Thymus (tissue), 11 donors: ENCODE data around the gene SPRED2. TPM values are rescaled to one million over a fixed set of nuclear protein-coding genes. Genes with fewer than 3 reads are reported as not detected.
A peak's percentile ranks its signal among the peaks of the same experiment; 100 is the strongest.

Experiments
- DNase-seq, 9 donors: peaks; one replicate each; pipeline ENCODE4 v3.0.0-alpha.2; 2013; ENCODE audit warnings: low spot score in 9 of 9, low read depth in 6 of 9, missing footprints in 1 of 9
- H3K27ac ChIP-seq, 2 donors: one replicate each; pipeline ENCODE4 v1.5.1; 2013; ENCODE audit warnings: control low read depth in 1 of 2, low read depth in 1 of 2, low read length in 1 of 2, mild to moderate bottlenecking in 1 of 2, moderate library complexity in 1 of 2
- H3K27me3 ChIP-seq, 2 donors: one replicate each; pipeline ENCODE4 v1.5.1; 2013; ENCODE audit warnings: low read length in 1 of 2; ENCODE audit not compliant: control insufficient read depth in 2 of 2, insufficient read depth in 1 of 2
- H3K36me3 ChIP-seq, 2 donors: one replicate each; pipeline ENCODE4 v1.5.1; 2013; ENCODE audit warnings: low read length in 1 of 2, mild to moderate bottlenecking in 1 of 2, moderate library complexity in 1 of 2; ENCODE audit not compliant: control insufficient read depth in 2 of 2, insufficient read depth in 2 of 2
- H3K4me1 ChIP-seq, 2 donors: one replicate each; pipeline ENCODE4 v1.5.1; 2013; ENCODE audit warnings: low read length in 2 of 2; ENCODE audit not compliant: control insufficient read depth in 2 of 2, insufficient read depth in 2 of 2
- H3K4me3 ChIP-seq, 2 donors: one replicate each; pipeline ENCODE4 v1.5.1; 2013; ENCODE audit warnings: low read length in 2 of 2, control low read depth in 1 of 2, mild to moderate bottlenecking in 1 of 2
- H3K9me3 ChIP-seq, 2 donors: one replicate each; pipeline ENCODE4 v1.5.1; 2013; ENCODE audit warnings: low read length in 1 of 2, mild to moderate bottlenecking in 1 of 2; ENCODE audit not compliant: control insufficient read depth in 2 of 2, insufficient read depth in 1 of 2
- WGBS: extraction: QIAGEN DNeasy Blood & Tissue Kit; methylation state at CpG from one replicate; pipeline ENCODE4 v1.1.7; 2013; 5-methylcytosine and 5-hydroxymethylcytosine counted together
- polyA plus RNA-seq: library from polyadenylated mRNA; stranded (reverse); fragments of 200-250 nt; gene quantifications from one replicate; pipeline ENCODE4 v1.2.3, GENCODE V29; 2013
- total RNA-seq: library from RNA; stranded (reverse); fragments of 120-200 nt; gene quantifications from one replicate; pipeline ENCODE4 v1.2.4, GENCODE V29; 2013
- donor health status: healthy.

Gene SPRED2
- total and polyA plus RNA-seq, 2 donors: 7.9 to 17.0 TPM

DNA sequence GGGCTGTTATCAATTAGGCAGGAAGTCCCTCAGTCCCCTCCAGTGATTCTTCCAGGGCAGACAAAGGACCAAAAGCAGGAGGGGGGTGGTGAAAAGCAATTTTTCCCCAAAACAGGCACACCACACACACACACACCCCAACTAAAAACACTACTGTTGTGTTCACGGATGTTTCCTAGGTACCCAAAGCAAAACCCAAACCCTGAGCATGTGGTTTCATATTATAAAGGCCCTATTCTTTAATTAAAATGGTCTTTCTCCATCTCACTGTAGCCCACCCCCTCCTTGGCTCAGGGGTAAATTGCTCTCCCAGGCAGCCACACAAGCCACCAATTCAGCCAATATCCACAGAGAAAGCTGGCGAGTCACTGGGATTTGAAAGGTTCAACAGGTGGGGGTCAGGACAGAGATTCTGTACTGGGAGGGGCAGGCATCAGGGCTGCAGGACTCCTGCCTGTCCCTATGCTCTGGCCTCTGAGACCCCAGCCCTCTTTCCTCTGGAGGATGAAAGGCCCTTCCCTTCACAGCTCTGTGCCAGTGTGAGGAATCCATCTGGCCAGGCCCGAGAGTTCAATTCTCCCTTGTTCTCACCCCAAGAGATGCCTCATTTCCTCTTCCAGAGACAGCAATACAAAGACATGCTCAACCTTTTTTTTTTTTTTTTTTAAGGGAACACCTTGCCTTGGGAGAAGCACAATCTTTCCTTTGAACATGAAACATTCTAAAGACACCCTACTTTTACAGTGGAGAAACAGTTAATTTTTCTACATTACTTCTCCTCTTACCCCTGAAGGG is 43.6 kb downstream of the SPRED2 start:
- DNase-seq: no peak
- no peak overlapping the region for H3K4me3 ChIP-seq
- no peaks in the 10 kb centered on the region for H3K36me3 ChIP-seq
- peak overlapping the region; percentile 33 to 84 for H3K27ac ChIP-seq
- H3K27me3 ChIP-seq: no peaks in the 10 kb centered on the region
- 62% methylated on average over 3 of the region's 3 CpGs for WGBS
- H3K9me3 ChIP-seq: peaks cover 0 to 3% of the 10 kb centered on the region in 2 donors
- peaks cover 39 to 70% of the 10 kb centered on the region in 2 donors for H3K4me1 ChIP-seq

DNA sequence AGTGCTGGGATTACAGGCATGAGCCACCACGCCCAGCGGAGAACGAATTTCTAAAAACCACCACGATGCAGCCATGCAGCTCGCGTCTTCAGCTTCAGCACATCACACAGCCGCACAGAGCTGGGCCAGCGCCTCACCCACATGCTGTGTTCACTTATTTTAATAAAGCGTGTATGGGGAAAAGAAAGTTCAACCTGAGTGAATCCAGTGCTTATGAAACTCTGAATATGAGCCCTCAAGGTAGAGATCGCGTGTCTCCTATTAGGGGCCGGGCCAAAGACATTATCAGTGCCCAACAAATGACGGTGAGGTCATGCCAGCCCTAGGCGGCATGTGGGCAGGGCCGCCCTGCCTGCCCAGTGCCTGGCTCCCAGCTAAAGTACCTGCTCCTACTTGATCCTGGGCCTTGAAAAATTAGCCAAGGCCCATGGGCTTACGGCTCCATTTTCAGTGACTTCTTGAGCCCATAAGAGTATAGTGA is 44.3 kb downstream of the SPRED2 start:
- Histone ChIP-seq H3K9me3 (peaks cover 0 to 3% of the 10 kb centered on the region in 2 donors), H3K36me3 (no peaks in the 10 kb centered on the region), H3K27ac (peak overlapping the region; percentile 31 to 84), H3K27me3 (no peaks in the 10 kb centered on the region), H3K4me3 (no peak overlapping the region), H3K4me1 (peaks cover 46 to 74% of the 10 kb centered on the region in 2 donors)
- WGBS: 95% methylated on average over 16 of the region's 16 CpGs
- DNase-seq: no peak

DNA sequence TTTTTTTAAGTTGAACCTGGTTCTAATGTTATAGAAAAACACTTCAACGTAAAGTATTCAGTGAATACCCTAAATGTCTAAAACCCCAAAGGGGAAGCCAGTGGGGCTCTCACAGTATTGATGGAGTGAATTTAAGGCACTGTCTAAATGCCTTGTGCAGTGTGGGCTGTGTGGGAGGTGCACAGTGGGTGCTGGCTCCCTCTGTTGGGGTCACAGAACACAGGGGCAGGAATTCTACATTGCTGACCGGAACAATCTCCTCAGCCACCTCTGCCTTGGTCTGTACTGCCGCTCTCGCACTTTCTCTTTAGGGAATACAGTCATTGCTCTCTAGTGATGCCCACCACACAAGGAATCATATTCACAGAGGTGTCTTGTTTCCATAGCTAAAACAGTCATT is 45.4 kb downstream of the SPRED2 start:
- 97% methylated on average over 4 of the region's 4 CpGs for WGBS
- Histone ChIP-seq H3K27ac (peak overlapping the region in 1 of 2 donors; percentile 52), H3K9me3 (peaks cover 0 to 3% of the 10 kb centered on the region in 2 donors), H3K4me3 (no peak overlapping the region), H3K4me1 (peaks cover 51 to 82% of the 10 kb centered on the region in 2 donors), H3K27me3 (no peaks in the 10 kb centered on the region), H3K36me3 (peaks cover 0 to 1% of the 10 kb centered on the region in 2 donors)
- DNase-seq: no peak

DNA sequence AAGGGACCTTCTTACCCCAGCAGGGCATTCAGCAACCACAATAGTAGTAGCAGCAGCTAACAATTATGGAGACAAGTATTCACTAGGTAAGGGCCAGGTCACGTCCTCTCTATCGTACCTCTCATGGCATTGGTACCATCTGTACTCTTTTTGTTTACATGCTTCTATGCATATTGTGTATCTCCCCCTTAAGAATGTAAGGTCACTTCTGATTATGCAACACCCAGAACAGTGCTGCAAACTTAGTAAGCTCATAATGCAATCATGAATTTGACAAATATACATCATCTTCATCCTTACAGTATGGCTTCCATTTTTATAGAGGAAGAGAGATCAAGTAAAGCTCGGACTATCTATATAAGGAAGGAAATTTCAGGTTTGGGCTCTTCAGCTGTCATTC is 46.1 kb downstream of the SPRED2 start:
- no peaks in the 10 kb centered on the region for H3K27me3 ChIP-seq
- H3K36me3 ChIP-seq: peaks cover 0 to 8% of the 10 kb centered on the region in 2 donors
- H3K4me1 ChIP-seq: peaks cover 57 to 88% of the 10 kb centered on the region in 2 donors
- no peak for DNase-seq
- 92% methylated on average over 3 of the region's 3 CpGs for WGBS
- no peak overlapping the region for H3K4me3 ChIP-seq
- H3K9me3 ChIP-seq: peaks cover 0 to 3% of the 10 kb centered on the region in 2 donors
- H3K27ac ChIP-seq: peak overlapping the region in 1 of 2 donors; percentile 50

DNA sequence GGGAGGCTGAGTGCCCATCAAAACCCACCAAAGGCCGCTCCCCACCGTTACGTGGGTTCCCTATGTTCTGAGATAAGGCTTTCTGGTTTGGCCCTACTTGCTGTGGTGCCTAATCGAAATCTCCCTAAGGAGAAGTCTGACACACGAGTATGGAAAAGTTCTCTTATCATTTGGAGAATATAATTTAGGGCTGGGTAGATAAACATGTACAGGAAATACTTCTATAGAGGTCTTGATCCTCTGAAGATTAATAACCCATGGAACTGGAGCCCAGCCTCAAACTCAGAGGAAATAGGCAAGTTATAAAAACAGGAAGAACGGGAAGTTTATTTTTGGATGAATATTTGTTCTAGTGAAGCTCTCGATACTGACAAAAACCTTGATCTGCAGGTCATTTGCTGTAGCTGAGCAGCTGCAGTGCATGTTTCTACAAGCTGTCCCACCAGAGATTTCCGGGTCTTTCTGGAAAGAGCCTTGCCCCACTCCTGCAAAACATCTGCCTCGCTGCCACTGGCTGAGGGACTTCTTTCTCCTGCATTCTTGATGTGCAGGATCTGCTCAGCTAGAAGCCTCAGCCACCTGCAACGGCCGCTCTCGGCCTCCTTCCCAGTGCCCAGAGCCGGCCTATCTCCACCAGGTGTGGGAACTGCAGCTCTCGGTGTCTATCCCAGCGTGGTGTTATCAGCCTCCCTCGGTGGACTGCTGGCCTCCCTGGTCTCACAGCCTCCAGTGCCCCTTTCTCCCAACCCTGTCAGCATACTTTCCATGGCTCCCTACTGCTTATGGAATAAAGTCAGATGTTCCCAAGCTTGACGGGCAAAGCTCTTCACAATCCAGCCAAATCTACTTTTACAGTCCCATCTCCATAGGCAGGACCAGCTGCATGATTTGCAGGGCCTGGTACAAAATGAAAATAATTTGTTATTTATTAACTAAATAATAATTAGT is 48.6 kb downstream of the SPRED2 start:
- Histone ChIP-seq H3K4me1 (peaks cover 61 to 90% of the 10 kb centered on the region in 2 donors), H3K27ac (peak overlapping the region; percentile 86 to 89), H3K4me3 (no peak overlapping the region), H3K36me3 (peaks cover 0 to 13% of the 10 kb centered on the region in 2 donors), H3K27me3 (no peaks in the 10 kb centered on the region), H3K9me3 (peaks cover 0 to 3% of the 10 kb centered on the region in 2 donors)
- DNase-seq: peak in 2 of 9 donors; percentile 60 to 73
- WGBS: 27% methylated on average over 17 of the region's 17 CpGs

DNA sequence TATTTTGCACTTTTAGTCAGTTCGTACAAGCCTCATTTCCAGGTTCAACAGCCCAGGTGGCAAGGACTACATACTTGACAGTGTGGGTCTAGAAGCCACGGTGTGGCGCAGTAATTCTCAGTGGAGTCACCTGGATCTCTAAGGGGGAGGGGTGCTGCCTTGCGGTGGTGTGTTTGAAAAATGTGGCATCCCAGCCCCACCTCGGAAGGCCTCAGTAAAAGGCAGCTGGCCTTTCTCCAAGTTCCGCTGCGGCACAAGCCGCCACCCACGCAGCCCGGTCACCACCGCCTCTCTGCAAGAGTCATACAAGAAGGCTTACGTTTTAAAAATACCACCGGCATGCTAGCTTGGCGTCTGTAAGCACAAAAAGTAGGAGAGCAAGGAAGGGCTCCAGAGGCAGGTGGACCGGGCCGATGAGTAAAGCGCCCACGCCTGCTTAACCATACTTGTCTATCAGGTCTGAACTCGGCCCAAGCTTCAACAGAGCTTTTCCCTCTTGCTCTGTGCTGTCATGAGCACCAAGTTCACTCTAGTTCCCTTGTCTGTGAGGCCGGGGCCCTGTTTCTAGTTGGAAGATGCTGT is 49.5 kb downstream of the SPRED2 start:
- Histone ChIP-seq H3K9me3 (no peaks in the 10 kb centered on the region), H3K4me1 (peaks cover 62 to 88% of the 10 kb centered on the region in 2 donors), H3K36me3 (peaks cover 0 to 13% of the 10 kb centered on the region in 2 donors), H3K27ac (peak overlapping the region; percentile 86 to 88), H3K27me3 (no peaks in the 10 kb centered on the region), H3K4me3 (peak overlapping the region; percentile 5 to 32)
- DNase-seq: peak in 7 of 9 donors; percentile 71 to 92 (median 79)
- WGBS: 4% methylated on average over 20 of the region's 20 CpGs

DNA sequence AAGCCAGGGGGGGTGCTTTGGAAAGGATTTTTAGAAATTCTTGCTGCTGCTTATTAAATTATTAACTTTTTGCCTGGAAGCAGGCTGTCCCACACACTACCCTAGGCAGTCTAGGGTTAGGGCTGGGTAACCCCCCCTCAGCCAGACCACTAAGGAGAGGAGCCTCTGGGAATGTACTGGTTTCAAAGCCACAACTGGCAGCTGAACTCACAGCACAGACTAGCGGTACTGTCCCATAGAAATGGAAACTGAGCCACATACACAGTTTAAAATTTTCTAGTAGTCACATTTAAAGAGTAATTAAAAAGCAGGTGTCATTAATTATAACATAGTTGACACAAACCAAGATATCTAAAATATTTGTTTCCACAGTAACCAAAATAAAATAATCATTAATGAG is 50.1 kb downstream of the SPRED2 start:
- WGBS: 16% methylated on average over 1 of the region's 1 CpG
- DNase-seq: no peak
- Histone ChIP-seq H3K27ac (peak overlapping the region; percentile 43 to 86), H3K9me3 (no peaks in the 10 kb centered on the region), H3K36me3 (peaks cover 0 to 13% of the 10 kb centered on the region in 2 donors), H3K4me1 (peaks cover 68 to 90% of the 10 kb centered on the region in 2 donors), H3K4me3 (no peak overlapping the region), H3K27me3 (no peaks in the 10 kb centered on the region)

DNA sequence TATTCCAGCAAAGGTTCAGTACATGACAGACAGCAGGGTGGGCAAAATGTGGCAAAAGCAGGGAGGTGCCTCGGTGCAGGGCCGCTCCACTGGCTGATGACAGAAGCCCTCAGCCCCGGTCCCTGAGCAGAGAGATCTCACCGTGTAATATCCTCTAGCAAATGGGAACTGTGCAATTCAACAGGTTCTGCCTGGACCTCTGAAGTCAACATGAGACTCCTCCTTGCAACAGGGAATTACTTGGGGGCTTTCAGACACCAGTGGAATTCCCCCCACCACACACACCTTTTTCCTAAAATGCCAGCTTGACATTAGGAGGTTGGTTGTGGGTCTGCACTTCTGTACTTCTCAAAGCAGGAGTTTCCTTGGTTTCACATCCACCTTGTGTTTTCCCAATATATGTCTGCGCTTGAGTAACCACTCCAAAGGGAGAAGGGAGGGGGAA is 50.8 kb downstream of the SPRED2 start:
- Histone ChIP-seq H3K27me3 (no peaks in the 10 kb centered on the region), H3K27ac (peak overlapping the region in 1 of 2 donors; percentile 86), H3K4me3 (no peak overlapping the region), H3K36me3 (peaks cover 0 to 13% of the 10 kb centered on the region in 2 donors), H3K4me1 (peaks cover 69 to 86% of the 10 kb centered on the region in 2 donors), H3K9me3 (no peaks in the 10 kb centered on the region)
- DNase-seq: no peak
- WGBS: 96% methylated on average over 5 of the region's 5 CpGs
